Stimulated activated CD4-positive, alpha-beta T cell treated with anti-CD3 and anti-CD28 coated beads, Interleukin-15, amount 100 ng/mL, for 48 hours (primary cell): Measurements from ENCODE around the gene E2F6.
A peak's percentile ranks its signal among the peaks of the same experiment; 100 is the strongest.

Source experiments
- DNase-seq, 2 donors: peaks; one replicate each; pipeline ENCODE4 v3.0.0-alpha.2; 2020; ENCODE audit warnings: low read depth in 2 of 2

The E2F6 gene

DNA sequence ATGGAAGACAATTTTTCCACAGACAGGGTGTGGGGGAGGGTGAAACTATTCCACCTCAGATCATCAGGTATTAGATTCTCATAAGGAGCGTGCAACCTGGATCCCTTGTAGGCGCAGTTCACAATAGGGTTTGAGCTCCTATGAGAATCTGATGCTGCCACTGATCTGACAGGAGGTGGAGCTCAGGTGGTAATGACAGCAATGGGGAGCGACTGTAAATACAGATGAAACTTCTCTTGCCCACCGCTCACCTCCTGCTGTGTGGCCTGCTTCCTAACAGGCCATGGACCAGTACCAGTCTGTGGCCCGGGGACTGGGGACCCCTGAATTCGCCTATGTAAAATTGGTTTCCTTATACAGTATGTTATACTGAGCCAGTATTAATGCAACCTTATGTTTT, 27.3 kb upstream of the E2F6 start:
- DNase-seq = no peak

DNA sequence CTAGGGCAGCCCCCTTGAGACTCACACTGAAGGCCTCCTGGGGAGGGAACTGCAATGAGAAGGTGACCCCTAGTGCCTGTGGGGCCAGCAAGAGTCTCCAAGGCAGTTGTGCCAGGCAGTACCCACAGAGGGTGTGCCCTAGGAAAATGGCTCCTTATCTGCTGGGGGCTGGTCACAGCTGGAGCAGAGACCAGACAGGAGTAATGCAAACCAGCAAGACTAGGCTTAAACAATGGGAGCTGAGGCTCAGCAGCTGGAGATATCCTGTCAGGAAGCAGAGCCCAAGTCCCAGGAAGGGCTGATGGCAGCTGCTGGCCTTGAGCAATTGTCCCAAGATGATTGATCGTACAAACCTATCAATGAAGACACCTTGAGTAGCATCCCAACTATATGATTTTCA, 26.8 kb upstream of the E2F6 start:
- no peak for DNase-seq

DNA sequence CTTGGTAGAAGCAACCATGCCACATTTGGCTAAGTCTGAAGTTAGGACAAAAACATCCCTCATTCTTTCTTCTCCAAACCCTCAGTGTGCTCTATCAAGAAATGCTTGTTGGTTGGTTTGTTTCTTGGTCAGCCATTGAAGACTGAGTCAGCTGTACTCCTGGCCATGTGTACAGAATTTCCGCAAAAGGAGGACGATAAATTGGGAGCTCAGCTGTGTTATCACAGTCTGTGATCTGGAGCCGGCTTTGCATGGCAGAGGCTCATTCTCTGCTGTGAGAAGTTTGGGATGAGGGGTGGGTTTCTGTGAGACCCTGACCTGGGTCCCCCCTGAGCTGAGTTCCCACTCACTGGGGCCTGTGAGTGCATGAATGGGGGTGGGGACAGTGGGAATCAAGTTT, 26.3 kb upstream of the E2F6 start:
- no peak for DNase-seq

DNA sequence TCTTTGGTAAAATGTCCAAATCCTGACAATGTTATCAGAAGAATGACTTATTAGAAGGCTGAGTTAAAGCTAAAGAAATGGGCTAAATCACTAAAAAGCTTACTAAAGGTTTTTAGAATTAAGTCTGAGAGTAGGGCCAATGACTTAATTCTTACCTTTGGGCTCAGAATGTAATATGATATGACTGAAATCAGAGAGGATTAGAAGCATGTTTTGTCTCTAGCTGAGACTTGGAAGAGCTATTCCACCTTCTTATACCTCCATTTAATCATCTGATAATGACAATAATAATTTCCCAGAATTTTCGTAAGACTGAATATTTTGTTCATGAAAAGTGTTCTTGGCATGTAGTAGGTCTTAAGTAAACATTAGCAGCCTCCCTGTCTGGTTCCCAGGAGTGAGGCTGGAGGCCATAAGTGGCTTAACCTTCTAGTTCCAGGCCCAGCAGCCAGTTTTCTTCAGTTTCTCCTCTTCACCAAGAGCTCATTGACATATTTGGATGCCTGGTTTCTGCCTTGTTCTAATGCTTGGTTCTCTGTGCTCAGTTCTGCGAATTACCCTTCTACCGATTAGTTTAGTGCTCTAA, 25.5 kb upstream of the E2F6 start:
- no peak for DNase-seq

DNA sequence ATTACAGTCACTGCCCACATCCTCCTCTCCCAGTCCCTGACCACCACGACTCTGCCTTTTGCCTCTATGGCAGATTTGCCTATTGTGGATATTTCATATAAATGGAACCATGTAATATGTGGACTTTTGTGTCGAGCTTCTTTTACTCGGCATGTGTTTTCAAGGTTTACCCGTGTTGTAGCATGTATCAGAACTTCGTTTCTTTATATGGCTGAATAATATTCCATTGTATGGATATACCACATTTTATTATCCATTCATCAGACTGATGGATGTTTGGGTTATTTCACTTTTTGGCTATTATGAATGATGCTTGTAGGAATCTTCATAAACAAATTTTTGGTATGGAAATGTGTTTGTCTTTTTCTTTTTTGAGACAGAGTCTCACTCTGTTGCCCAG, 24.2 kb upstream of the E2F6 start:
- no peak for DNase-seq

DNA sequence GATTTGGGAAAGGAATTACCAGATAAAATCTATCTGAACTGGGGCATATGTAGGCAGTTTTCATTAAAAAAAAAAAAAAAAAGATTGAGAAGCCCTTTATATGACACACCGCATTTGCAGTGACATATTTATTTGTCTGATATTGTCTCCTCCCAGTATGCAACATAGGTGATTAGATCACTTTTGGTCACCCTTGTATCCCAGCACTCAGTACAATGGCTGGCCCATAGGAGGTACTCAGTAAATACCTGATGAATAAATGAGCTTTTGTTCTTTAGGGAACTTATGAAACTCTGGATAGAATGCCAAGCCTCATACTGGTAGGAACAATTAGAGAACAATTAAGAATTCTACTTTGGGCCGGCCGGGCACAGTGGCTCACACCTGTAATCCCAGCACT, 22.8 kb upstream of the E2F6 start:
- DNase-seq = no peak

DNA sequence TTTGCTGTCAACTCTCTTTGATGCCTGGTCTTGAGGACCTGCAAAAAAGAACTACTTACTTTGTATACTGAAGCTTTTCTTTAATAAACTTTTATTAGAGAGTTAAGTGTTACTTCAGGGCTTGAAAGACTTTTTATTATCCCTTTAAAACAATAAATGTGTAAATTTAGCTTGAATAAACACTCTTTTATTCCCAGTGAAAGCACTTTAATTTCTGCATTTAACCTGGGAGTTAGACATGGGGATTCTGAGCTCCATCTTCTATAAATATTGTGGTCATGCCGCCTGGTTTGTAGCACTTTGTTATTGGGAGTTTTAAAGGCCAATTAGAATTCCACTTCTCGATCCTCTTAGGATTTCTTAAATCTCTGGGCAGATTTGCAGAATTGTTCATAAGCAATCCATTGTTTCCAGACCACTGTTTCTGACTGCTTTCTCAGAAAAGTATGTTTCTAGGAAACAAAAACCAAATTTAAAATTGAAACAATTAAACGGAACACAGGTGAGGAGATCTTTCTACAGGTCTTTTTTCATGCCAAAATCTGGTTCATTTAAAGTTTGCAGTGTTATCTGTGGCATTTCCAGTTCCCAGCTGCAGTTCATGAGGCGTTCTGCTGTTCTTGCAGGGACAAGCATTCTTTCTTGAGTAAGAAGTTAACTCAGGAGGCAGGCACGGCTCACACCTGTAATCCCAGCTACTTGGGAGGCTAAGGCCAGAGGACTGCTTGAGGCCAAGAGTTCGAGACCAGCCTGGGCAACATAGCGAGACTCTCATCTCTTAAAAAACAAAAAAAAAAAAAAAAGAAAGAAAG, 18.1 kb upstream of the E2F6 start:
- DNase-seq = no peak

DNA sequence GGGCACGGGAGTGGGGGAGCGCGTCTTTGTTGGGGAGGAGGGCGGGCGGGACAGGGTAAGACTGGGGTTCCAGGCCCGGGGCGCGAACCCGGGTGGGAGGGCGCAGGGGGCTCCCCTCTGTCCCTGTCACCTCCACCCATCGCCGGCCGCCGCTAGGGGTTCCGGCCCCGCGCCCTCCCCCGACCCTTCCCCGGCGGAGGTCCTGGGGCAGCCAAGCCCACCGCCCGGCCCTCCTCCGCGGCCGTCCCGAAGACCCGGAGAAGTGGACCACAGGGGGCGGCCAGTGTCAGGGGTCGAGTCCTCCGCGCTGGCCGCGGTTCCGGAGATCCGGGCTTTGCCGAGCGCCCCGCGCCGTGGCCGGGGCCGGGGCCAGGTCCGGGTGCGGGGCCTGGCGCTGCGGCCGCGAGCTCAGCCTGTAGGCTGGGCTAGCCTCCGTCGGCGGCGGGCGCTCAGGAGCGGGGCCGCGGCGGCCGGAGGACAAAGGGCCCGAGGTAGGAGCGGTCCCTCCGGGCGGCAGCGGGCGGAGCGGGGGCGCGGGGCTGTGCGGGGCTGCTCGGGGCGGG, 16.6 kb upstream of the E2F6 start:
- DNase-seq = no peak

DNA sequence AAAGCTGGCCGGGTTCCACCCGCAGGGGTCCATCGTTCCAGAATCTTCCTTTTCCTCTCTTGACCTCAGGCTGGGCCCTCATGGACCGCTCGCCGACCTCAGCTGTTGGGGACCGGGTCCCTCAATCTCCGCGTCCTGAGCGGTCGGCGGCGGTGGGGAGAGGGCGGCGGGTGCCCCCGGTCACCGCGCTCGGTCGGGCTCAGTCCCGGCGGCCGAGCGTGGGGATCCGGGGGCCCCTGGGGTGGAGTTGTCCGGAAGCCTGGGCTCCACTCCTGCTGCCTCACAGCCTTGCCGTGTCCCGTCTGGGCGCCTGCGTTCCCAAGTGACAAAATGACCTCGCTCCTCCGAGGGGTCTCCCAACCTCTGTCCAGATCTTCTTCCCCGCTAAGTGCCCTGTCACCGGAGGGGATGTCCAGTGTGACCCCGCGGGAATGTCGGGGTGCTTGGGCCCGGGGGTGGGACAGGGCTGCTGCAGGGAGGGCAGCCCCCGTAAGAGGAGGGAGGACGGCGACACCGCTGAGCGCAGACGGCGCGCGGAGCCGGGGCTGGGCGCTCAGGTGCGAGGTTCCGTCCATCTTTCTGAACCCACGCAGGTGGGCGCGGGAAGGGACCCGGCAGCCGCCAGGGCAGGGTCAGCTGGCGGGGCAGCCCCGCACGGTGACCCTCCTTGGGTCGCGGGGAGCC, 16.0 kb upstream of the E2F6 start:
- DNase-seq = no peak

DNA sequence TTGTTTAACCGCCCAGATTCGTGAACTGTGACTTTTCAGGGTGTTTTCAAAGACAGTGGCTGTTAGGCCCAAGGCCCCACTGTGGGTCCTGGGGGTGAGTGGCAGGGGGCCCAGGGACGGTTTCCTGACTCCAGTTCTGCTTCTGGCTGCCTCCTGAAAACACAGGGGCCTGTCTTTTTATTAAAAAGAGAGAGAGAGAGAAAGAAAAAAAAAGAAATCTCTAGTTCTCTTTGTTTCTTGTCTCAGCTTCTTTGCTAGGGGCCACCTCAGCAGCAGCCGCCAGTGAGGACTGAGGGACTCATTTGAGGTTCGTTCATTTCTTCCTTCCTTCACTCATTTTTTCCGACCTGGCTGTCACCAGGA, 15.4 kb upstream of the E2F6 start:
- no peak for DNase-seq

DNA sequence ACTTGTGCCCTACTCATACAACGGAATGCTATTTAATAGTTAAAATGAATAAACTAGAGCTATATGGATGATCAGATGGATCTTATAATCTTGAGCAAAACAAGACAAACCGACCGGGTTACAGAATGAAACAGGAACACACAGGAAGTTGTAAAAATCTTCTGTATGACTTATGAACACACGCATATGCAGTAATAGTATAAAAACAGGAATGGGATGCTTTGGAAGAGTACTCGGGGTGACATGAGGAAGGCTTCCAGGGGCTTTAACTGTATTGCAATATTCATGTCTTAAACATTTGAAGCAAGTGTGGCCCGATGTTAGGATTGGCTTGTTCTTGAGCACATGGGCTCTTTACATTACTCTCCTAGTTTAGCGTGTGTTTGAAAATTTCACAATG, 14.9 kb upstream of the E2F6 start:
- no peak for DNase-seq

DNA sequence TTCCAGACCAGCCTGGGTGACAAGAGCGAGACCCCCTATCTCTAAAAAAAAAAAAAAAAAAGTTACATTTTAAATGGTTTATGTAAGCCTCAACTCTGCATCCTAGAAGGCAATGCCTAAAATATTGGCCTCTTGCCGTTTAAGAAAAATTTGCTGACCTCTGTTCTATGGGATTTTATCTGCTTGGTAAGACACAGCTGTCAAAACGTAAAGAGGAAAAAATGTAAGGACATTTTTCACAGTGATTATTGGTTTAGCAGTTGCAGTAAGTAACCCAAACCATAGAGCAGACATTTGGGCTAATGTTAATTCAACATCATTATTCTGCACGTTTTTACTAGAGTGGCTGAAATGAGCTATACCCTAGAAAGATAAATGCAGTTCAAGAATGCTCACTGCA, 14.4 kb upstream of the E2F6 start:
- DNase-seq = no peak

DNA sequence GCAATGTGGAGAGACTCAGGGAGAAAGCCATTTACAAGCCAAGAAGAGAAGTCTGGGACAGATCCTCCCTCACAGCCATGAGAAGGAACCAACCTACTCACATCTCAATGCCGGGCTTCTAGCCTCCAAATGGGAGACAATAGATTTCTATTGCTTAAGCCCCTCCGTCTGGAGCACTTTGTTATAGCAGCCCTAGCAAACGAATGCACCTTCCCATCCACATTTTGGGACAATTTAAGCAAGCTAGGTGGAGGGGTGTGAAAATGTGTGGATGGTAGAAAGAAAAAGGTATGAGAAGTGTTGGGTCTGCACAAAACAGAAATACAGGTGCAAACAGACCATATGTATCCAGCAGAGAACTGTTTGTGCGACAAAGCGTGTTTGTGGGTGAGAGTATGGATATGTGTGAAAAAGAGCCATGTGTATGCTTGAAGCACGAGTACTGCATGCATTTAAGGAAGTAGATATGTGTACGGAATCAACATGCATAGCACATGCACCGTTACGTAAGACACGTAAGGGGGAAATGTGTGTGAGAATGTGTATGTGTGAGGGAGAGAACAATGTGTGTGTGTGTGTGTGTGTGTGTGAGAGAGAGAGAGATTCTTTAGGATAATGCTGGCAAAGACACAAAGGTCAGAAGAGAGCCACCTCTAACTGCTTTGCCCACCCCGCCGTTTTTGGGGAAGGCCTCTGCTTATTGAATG, 13.1 kb upstream of the E2F6 start:
- no peak for DNase-seq

DNA sequence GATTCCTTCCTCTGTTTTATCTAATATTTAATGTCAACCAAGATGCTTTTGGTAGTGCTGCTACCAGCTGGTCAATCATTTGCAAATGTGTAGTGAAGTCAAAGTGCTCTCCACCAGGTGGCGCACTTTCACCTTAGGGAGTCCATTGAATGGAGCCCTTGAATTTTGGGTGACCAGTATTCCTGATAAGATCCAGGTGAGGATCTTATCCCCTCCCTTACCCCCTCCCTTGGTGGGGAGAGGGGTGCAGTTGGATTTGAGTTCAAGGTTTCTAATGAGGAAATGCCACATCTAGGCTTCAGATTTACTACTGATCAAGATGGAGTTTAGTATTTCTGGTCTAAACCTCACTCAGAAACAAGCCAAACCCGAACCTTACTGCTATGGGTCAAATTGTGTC, 12.0 kb upstream of the E2F6 start:
- DNase-seq = peak; percentile 63 to 78

DNA sequence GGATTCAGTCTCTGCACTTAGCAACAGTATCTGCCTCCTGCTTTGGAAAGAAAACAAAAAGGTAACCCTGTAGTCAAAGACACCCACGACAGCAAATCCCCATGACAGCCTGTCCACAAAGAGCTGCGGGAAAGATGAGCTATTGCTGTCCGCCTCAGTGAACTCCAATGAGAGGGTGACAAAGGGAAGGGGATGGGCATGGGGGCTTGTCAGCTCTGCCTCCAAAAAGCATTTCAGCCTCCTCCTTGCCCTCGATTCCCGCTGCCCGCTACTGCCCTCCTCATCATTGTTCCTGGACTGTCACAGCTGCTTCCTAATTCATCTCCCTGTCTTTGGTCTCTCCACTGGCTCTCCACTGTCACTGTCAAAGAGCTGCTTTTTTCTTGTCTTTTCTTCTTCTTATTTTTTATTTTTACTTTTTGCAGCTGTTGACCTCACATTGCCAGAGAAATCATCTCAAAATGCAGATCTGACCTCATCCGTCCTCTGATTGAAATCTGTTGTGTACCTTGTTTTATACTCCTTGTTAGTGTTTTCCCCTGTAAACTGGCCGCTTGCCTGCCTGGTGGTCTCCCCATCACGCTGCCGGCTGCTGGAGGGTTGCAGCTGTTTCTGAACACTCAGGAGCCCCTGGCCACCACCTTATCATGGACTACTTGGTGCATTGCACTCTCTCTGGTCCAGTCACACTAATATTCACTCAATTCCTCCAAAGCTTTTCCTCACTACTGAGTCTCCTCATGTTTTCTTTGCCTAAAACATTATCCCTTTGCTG, 7.9 kb upstream of the E2F6 start:
- no peak for DNase-seq

DNA sequence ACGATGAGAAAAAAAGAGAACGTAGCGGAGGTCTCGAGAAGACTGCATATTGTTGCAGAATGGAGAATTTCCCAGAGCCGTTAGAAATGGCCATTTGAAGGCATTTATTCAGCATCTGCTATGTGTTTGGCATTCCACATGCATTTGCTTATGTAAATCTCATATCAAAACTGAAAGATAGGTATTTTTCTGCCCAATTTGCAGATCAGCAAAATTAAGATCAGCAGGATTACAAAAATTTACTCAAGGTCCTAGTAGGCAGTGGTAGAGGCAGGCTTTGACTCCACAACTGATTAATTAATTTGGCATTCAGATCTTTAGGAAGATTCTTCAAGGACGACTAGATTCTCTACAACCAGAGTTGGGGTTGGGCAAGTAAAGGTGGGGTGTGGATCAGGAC, 1.8 kb upstream of the E2F6 start:
- no peak for DNase-seq

DNA sequence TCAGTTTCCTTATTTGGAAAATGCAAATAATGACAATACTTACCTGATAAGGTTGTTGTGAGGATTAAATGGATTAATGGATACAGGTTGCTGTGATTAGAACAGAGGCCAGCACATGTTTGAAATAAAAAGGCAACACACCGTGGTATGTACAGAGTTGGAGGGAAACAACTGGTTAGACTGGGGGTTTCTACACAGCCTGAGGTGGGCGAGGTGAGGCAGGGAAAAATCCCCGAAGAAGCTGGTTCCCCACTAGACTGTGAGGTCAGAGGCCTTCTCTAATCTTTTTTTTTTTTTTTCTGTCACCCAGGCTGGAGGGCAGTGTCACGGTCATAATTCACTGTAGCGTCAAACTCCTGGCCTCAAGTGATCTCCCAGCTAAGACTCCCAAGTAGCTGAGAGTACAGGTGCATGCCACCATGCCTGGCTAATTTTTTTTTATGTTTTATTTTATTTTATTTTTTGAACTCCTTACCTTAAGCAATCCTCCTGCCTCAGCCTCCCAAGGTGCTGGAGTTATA, 1.2 kb upstream of the E2F6 start:
- DNase-seq = no peak

DNA sequence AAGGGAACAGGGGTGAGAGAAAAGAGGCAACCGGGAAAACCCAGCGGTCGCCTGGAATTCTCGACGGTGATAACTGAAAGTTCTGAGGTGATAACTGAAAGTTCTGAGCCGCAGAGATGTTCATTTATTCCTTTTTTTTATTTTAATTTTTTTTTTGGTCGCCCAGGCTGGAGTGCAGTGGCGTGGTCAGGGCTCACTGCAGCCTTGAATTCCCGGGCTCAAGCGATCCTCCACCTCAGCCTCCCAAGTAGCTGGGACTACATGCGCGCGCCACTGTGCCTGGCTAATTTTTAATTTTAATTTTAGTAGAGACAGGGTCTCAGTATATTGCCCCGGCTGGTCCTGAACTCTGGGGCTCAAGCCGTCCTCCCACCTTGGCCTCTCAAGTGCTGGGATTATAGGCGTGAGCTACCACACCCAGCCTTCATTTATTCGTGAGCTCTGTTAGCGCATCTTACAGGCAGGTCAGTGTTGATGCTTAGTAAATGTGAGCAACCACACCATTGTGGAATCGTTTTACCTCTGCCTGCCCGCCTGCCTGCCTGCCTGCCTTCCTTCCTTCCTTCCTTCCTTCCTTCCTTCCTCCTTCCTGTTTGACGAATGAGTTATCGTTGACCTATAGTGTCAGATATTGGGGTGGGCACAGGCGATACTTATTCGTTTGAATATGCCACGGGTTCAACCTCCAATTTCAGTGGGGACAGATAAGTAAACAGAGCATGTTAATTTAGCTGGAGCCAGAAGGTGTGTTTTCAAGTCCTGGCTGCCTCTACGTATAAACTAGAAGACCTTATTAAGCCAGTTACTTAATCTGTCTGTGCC, 557 bp upstream of the E2F6 start:
- DNase-seq = no peak

DNA sequence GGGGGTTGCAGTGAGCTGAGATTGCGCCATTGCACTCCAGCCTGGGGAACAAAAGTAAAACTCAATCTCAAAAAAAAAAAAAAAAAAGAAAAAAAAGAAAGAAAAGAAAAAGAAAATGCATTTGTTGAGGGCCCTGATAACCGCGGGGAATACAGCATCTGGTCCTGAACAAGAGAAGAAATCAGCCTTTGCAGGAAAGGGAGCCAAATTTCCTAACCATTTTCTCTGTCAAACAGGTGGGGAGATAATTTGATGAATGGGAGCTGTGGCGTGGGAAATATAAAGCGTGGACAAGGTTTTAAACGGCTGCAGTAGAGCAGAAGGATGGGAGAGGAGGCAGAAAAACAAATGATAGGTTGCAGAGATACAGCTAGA, 864 bp downstream of the E2F6 start:
- no peak for DNase-seq

DNA sequence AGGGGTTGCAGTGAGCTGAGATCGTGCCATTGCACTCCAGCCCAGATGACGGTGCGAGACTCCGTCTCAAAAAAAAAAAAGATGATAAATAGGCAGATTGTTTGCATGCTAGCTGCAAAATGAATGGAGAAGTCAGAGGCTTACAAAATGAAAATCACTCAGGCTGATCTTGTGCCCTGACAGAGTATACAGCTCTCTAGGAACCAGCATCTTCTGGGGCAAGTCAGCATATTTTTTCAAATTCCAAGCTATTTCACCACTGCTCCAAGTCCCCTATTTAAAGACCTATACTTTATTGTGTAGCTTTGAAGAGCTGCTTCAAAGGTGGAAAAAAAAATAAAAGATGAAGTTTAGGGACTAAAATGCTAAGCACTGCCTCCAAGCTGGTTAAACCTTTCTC, 6.1 kb downstream of the E2F6 start:
- DNase-seq = no peak

DNA sequence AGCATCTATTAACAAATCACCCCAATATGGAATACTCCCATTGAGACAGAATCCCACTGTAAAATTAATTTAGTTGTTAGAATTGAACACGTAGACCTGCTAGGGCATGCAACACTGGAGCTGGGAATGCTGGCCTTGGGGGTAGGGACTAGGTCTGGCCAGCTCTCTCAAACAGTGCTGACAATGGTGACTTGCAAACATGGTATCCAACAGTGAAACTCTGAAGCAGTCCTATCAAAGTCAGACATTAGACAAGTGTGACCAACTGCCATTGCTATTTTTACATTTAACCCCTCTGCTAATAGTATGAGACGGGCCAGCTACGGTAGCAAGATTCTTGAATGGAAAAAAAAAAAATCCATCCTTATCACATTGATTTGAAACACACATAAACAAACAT, 7.2 kb downstream of the E2F6 start:
- no peak for DNase-seq
